Measurements from ENCODE around the gene AGFG2. TPM values are rescaled to one million over a fixed set of nuclear protein-coding genes. Genes with fewer than 3 reads are reported as not detected.

Gene AGFG2
- total RNA-seq, 1 donor, result 19.0 TPM

Small RNAs within 50 kb of the gene (small RNA-seq; reads per million reads assigned to genes)
- gene RN7SL416P, result not detected
- not detected for gene SAP25

Other genes with a start within 250 kb of the AGFG2 start
- under 0.01 TPM in 1 of 2 replicates, not detected in the other for gene SPDYE3, start 231.5 kb upstream of the AGFG2 start, total RNA-seq
- gene PILRB, start 181.1 kb upstream of the AGFG2 start, total RNA-seq, result 10.0 and 11.7 TPM in 2 replicates
- 0.43 TPM in 1 of 2 replicates, not detected in the other for gene PILRA, start 165.7 kb upstream of the AGFG2 start, total RNA-seq
- 0.43 and 0.64 TPM in 2 replicates for gene ZCWPW1, start 110.5 kb upstream of the AGFG2 start, total RNA-seq
- 23.2 and 29.4 TPM in 2 replicates for gene MEPCE, start 109.4 kb upstream of the AGFG2 start, total RNA-seq
- 14.8 and 15.1 TPM in 2 replicates for gene PPP1R35, start 102.7 kb upstream of the AGFG2 start, total RNA-seq
- gene SPACDR, start 74.9 kb upstream of the AGFG2 start, total RNA-seq, result not detected in 2 replicates
- 26.4 and 30.2 TPM in 2 replicates for gene TSC22D4, start 60.0 kb upstream of the AGFG2 start, total RNA-seq
- 0.43 and 0.64 TPM in 2 replicates for gene NYAP1, start 55.3 kb upstream of the AGFG2 start, total RNA-seq
- 0.32 TPM in 1 of 2 replicates, not detected in the other for gene SAP25, start 34.7 kb downstream of the AGFG2 start, total RNA-seq
- gene LRCH4, start 46.9 kb downstream of the AGFG2 start, total RNA-seq, result 22.5 and 31.9 TPM in 2 replicates
- 0.32 and 0.43 TPM in 2 replicates for gene FBXO24, start 47.1 kb downstream of the AGFG2 start, total RNA-seq
- 124 and 211 TPM in 2 replicates for gene PCOLCE, start 63.2 kb downstream of the AGFG2 start, total RNA-seq
- gene MOSPD3, start 73.3 kb downstream of the AGFG2 start, total RNA-seq, result 5.2 and 7.1 TPM in 2 replicates
- gene TFR2, start 102.3 kb downstream of the AGFG2 start, total RNA-seq, result under 0.01 and 0.43 TPM in 2 replicates
- not detected in 2 replicates for gene ACTL6B, start 117.2 kb downstream of the AGFG2 start, total RNA-seq
- gene GNB2, start 134.5 kb downstream of the AGFG2 start, total RNA-seq, result 88.1 and 97.9 TPM in 2 replicates
- gene GIGYF1, start 155.0 kb downstream of the AGFG2 start, total RNA-seq, result 15.5 and 19.6 TPM in 2 replicates
- 34.1 and 46.7 TPM in 2 replicates for gene POP7, start 166.9 kb downstream of the AGFG2 start, total RNA-seq
- gene EPO, start 181.3 kb downstream of the AGFG2 start, total RNA-seq, result not detected in 2 replicates
- gene ZAN, start 194.4 kb downstream of the AGFG2 start, total RNA-seq, result not detected in 2 replicates